Activated naive CD4-positive, alpha-beta T cell treated with anti-CD3 and anti-CD28 coated beads, Interleukin-2, amount 50 U/mL, for 24 hours (primary cell): ENCODE results near the gene MRPL20.
A peak's percentile ranks its signal among the peaks of the same experiment; 100 is the strongest.
"Not testable (repeated sequence)": the region's sequence is repeated elsewhere in the genome, so short reads cannot be mapped to it uniquely, and the experiment has no call there.

Source experiments
- H3K27ac Mint-ChIP-seq: one replicate; pipeline ENCODE4 v1.8.0; 2021; ENCODE audit warnings: mild to moderate bottlenecking, mixed read lengths
- H3K27me3 Mint-ChIP-seq: one replicate; pipeline ENCODE4 v1.8.0; 2021; ENCODE audit warnings: mixed read lengths
- H3K36me3 Mint-ChIP-seq: one replicate; pipeline ENCODE4 v1.8.0; 2021; ENCODE audit warnings: mixed read lengths
- H3K4me1 Mint-ChIP-seq: one replicate; pipeline ENCODE4 v1.8.0; 2021; ENCODE audit warnings: mixed read lengths
- H3K4me3 Mint-ChIP-seq: one replicate; pipeline ENCODE4 v1.8.0; 2021; ENCODE audit warnings: mild to moderate bottlenecking, mixed read lengths
- H3K9me3 Mint-ChIP-seq: one replicate; pipeline ENCODE4 v1.8.0; 2021; ENCODE audit warnings: mixed read lengths

Gene MRPL20

DNA sequence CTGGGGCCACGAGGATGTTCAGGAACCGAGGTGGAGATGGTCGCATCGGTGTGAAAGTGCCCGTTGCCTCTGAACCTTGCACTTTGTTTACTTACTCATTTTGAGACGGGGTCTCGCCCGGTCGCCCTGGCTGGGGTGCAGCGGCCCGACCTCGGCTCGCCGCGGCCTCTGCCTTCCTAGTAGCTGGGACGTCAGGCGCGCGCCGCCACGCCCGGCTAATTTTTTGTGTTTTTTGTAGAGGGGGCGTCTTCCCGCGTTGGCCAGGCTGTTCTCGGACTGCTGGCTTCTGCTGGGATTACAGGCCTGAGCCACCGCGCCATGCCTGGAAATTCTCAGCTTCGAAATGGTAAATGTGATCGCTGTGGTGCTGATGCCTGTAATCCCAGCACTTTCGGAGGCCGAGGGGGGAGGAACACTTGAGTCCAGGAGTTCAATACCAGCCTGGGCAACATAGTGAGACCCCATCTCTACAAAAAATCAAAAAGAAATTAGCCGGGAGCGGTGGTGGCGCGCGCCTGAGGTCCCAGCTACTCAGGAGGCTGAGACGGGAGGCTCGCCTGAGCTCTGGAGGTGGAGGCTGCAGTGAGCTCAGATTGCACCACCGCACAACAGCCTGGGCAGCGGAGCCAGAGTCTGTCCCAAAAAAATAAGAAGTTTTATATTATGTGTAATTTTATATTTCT, 684 bp upstream of the MRPL20 start:
- H3K27me3 Mint-ChIP-seq = no peaks in the 10 kb centered on the region
- H3K36me3 Mint-ChIP-seq = peaks cover 9% of the 10 kb centered on the region
- H3K4me1 Mint-ChIP-seq = peaks cover 40% of the 10 kb centered on the region
- H3K4me3 Mint-ChIP-seq = peak overlapping the region; percentile 89
- no peaks in the 10 kb centered on the region for H3K9me3 Mint-ChIP-seq
- peak overlapping the region; percentile 77 for H3K27ac Mint-ChIP-seq

DNA sequence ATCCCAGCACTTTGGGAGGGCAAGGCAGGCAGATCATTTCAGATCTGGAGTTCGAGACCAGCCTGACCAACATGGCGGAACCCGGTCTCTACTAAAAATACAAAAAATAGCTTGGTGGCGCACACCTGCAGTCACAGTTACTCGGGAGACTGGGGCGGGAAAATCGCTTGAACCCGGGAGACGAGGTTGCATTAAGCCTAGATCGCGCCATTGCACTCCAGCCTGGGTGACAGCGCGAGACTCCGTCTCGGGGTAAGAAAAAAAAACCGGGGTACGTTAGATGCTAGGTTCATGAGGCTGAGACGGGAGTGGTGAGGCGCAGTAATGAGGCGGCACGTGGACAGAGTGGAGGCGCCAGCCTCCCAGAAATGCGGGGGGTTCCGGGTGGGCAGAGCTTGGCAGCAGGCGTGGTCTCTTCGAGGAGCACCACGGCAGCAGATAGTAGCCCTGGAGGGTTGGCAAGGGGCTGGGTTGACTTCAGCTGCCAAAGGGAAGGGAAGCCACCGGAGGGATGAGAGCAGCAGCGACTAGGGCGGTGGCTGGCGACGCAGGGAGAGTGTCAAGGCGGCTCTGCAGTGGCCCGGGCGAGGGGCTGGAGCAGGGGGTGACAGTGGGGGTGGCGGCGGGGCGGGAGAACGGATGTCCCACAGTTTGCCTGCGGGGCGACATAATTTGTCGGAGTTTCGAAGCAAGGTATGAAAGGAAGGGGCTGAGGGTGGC, 832 bp downstream of the MRPL20 start:
- Mint-ChIP-seq H3K4me1 (peaks cover 44% of the 10 kb centered on the region), H3K4me3 (peak overlapping the region; percentile 89), H3K27me3 (no peaks in the 10 kb centered on the region), H3K36me3 (peaks cover 14% of the 10 kb centered on the region), H3K27ac (peak overlapping the region; percentile 92), H3K9me3 (no peaks in the 10 kb centered on the region)

DNA sequence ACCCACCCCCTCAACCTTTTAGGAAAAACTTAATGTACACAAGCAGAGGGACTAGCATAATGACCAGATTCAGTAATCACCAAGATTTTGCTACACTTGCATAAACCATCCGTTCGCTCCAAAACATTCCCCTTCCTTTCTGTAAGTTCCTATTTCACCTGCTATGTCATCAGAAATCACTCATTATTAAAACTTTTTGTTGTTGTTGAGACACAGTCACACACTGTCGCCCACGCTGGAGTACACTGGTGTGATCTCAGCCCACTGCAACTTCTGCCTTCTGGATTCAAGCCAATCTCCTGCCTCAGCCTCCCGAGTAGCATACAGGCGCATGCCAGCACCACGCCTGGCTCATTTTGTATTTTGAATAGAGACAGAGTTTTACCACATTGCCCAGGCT, 3.4 kb downstream of the MRPL20 start:
- peaks cover 40% of the 10 kb centered on the region for H3K4me1 Mint-ChIP-seq
- H3K27me3 Mint-ChIP-seq = no peaks in the 10 kb centered on the region
- H3K9me3 Mint-ChIP-seq = no peaks in the 10 kb centered on the region

DNA sequence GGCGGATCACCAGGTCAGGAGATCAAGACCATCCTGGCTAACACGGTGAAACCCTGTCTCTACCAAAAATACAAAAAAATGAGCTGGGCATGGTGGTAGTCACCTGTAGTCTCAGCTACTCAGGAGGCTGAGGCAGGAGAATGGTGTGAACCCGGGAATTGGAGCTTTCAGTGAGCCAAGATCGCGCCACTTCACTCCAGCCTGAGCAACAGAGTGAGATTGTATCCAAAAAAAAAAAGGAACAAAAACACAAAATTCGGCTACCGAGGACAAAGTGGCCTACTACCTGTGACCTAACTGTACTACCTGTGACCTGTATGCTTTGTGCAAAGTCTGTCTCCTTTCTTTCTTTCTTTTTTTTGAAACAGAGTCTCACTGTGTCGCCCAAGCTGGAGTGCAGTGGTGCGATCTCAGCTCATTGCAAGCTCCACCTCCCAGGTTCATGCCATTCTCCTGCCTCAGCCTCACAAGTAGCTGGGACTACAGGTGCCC, 4.1 kb downstream of the MRPL20 start:
- peaks cover 38% of the 10 kb centered on the region for H3K4me1 Mint-ChIP-seq
- H3K27ac Mint-ChIP-seq = peak overlapping the region; percentile 87
- H3K9me3 Mint-ChIP-seq, H3K27me3 Mint-ChIP-seq: not testable (repeated sequence)
- H3K4me3 Mint-ChIP-seq = peak overlapping the region; percentile 39
- H3K36me3 Mint-ChIP-seq = peaks cover 16% of the 10 kb centered on the region

More for the DNA sequence above, 3.4 kb downstream of the MRPL20 start:
- H3K36me3 Mint-ChIP-seq = peaks cover 17% of the 10 kb centered on the region
- peak overlapping the region; percentile 87 for H3K27ac Mint-ChIP-seq
- peak overlapping the region; percentile 39 for H3K4me3 Mint-ChIP-seq

DNA sequence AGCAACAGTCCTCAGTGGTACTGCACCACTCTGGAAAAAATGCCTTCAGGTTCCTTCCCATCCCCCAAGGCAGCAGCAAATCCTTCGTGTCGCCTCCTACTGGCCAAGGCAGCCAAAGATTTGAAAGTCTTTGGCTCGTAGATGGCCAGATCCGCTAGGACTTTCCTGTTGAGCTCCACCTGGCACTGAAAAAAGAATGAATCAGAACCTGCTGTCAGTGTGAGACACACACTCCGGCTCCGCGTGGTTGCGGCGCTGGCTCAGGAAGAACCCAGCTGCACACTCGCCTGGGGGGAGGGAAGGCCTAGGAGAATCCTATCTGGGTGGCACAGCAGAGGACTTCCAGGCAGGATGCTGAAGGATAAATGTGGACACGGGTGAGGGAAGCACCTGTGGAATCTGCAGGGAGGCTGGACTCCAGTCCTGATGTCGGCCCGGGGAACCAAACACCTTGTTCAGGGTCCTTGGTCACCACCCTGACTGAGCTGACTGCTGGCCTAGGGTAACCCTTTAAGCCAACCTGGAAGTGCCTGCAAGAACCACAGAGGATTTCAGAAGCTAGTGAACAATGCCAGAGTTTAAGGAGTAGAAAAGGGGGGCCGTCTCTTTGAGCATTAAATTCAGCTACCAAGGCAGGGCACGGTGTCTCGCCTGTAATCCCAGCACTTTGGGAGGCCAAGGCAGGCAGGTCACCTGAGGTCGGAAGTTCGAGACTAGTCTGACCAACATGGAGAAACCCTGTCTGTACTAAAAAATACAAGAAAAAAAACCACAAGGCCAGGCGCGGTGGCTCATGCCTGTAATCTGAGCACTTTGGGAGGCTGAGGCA, 4.8 kb downstream of the MRPL20 start:
- no peaks in the 10 kb centered on the region for H3K9me3 Mint-ChIP-seq
- peaks cover 16% of the 10 kb centered on the region for H3K36me3 Mint-ChIP-seq
- H3K4me1 Mint-ChIP-seq = peaks cover 41% of the 10 kb centered on the region
- H3K27ac Mint-ChIP-seq = peak overlapping the region; percentile 74
- H3K4me3 Mint-ChIP-seq = peak overlapping the region; percentile 55
- no peaks in the 10 kb centered on the region for H3K27me3 Mint-ChIP-seq

DNA sequence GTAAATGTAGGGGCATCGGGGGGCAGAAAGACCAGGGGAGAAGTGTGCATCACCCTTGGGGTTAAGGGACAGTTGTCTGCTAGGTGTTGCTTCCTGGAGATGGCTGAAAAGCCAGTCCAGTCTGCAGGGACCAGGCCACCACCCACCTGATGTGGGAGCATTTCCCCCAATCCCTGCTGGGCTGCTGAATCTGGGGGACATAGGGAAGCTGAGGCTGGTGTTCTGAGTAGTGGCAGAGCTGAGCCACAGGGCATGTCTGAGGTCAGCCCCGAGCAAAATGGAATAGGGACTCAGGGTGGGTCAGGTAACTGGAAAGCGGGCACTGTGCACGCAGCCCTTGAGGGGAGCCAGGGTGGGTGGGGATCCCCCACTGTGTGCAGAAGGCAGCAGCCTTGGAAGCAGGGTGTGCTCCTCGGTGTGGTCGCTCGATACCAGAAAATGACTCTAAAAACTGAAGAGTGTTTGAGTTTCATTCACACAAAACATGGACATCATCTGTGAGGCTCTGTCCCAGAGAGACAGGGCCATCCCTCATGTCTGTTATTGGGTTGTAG, 5.6 kb downstream of the MRPL20 start:
- Mint-ChIP-seq H3K27me3 (no peaks in the 10 kb centered on the region), H3K27ac (peak overlapping the region; percentile 74), H3K4me3 (peak overlapping the region; percentile 57), H3K36me3 (peaks cover 16% of the 10 kb centered on the region), H3K9me3 (no peaks in the 10 kb centered on the region), H3K4me1 (peaks cover 41% of the 10 kb centered on the region)

DNA sequence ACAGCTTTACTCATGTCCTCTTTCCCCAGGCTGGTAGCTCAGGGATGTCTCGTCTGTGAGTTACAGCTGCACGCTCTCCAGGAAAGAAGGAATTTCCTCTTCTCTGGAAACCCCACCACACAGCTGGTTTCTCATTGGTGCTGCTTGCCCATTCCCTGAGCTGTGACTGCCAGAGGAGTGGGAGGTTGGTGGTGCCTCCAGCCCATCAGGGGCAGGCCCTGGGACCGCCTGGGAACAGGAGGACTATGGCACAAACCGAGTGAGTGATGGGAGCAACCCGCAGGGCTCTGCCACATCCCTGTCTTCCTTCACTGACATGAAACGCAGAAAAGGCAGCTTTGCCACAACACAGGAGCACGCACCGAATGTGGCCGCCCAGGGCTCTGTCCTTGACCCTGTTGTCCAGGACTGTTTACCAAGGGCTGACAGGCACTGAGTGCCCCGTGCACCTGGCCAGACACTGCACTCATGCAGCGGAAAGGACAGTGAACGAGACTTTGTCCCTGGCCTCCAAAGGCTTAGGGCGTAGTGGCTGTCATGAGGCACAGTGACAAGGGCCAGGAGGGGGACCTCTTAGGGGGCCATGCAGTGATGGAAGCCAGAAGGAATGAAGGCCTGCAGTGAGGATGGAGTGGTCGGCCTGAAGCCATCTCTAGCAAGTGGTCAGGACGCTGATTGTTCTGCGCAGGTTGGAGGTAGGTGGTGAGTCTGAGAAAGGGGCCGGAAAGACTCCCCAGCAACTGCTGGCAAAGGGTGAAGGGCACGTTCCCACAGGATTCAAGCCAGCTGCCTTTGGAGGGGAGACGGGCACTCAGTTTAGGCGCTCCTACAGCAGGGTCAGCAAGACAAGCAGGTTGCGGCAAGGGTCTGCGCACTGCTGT, 6.3 kb downstream of the MRPL20 start:
- no peaks in the 10 kb centered on the region for H3K9me3 Mint-ChIP-seq
- H3K27me3 Mint-ChIP-seq = no peaks in the 10 kb centered on the region
- peaks cover 16% of the 10 kb centered on the region for H3K36me3 Mint-ChIP-seq
- peak overlapping the region; percentile 90 for H3K27ac Mint-ChIP-seq
- H3K4me3 Mint-ChIP-seq = peak overlapping the region; percentile 92
- peaks cover 40% of the 10 kb centered on the region for H3K4me1 Mint-ChIP-seq

DNA sequence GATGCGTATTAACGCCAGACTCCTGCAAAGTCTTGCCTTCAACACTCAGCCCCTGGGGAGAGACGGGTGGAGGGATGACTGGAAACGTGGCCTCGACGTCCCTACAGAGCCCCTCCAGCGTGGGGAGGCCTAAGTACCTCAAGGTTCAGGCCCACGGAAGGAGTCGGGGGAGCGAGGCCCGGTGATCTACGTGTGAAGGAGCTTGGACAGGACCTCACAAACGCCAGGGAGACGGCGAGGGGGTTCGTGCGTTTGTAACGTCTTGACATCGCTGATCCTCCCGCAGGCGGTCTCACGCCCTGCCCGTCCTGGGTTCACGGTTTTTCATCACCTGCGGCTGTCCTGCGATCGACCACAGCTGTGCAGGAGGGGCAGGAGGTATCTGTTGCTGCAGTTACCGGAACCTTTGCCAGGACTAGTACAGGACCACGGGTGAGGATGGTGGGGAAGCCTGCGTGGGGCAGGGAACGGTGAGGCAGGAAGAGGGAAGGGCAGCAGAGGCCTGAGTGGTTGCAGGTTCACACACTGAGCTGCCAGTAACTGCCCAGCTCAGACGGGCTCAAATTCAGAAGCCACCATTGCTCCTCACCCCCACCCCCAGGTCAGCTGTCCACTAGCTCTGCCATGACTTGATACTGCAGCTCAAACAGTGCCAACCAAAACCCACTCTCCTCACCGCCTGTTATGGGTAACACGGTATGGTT, 7.1 kb downstream of the MRPL20 start:
- peaks cover 18% of the 10 kb centered on the region for H3K36me3 Mint-ChIP-seq
- H3K4me1 Mint-ChIP-seq = peaks cover 42% of the 10 kb centered on the region
- peak overlapping the region; percentile 92 for H3K4me3 Mint-ChIP-seq
- peak overlapping the region; percentile 90 for H3K27ac Mint-ChIP-seq
- no peaks in the 10 kb centered on the region for H3K9me3 Mint-ChIP-seq
- H3K27me3 Mint-ChIP-seq = no peaks in the 10 kb centered on the region

DNA sequence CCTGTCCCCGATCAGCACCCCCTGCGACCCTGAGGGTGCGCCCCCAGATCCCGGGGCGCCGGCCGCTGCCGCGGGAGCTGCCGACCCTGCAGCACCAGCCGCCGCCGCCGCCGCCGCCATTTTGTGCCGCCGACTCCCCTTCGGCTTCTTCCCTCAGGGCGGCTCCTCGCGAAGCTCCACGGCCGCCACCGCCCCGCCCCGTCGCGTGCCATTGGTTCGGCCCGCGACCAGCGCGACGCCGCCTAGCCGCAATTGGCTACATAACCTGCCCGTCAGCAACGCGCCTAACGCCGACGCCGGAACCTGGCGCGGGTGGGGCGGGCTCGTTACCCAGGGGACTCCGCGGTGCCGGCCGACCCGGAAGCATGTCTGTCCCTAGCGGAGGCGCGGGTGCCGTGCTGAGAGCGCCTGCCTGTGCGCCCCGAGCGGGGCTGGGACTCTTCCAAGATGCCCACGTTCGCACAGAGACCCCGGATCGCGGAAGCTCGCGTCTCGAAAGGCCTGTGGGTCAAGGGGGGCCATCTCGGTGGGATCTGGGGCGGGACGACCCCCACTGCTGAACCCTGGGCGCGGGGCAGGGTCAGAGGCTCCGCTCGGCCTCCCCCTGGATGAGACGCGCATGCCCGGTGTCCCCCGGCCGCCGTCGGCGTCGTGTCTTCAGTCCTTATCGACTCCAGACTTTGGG, 7.8 kb downstream of the MRPL20 start, which contains the start of gene CCNL2:
Gene CCNL2, minus strand, starts transcription at position 149 of the 685 bp plus-strand sequence. Its CDS starts 29 bp downstream, at position 120.
- peaks cover 45% of the 10 kb centered on the region for H3K4me1 Mint-ChIP-seq
- H3K4me3 Mint-ChIP-seq = peak within 1 kb of the TSS; percentile 97
- peaks cover 18% of the 10 kb centered on the region for H3K36me3 Mint-ChIP-seq
- H3K27me3 Mint-ChIP-seq = no peaks in the 10 kb centered on the region
- H3K9me3 Mint-ChIP-seq = no peaks in the 10 kb centered on the region
- peak within 1 kb of the TSS; percentile 85 for H3K27ac Mint-ChIP-seq

DNA sequence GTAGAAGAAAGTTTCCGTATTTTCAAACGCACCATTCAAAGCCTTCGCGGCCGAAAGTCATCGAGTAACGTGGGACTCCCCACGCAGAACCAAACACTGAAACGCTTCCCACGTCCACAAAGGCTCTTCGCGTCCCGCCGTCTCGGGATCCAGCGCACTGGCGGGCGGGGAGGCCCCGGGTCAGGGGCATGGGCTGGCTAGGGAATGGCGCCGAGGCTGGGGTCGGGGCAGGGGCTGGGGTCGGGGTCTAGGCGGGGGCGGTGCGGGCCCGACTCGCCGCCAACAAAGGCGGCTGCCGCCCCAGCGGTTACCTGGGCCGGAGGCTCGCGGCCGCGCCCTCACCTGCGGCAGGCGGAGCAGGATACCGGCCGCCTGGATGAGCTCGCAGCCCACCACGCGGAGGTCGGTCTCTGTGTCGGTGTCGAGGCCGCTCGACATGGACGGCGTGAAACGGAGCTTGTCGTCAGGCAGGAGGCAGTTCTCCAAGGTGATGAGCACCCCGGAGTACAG, 8.4 kb downstream of the MRPL20 start:
- H3K9me3 Mint-ChIP-seq = no peaks in the 10 kb centered on the region
- H3K36me3 Mint-ChIP-seq = peaks cover 18% of the 10 kb centered on the region
- no peaks in the 10 kb centered on the region for H3K27me3 Mint-ChIP-seq
- peak overlapping the region; percentile 85 for H3K27ac Mint-ChIP-seq
- H3K4me3 Mint-ChIP-seq = peak overlapping the region; percentile 97
- H3K4me1 Mint-ChIP-seq = peaks cover 43% of the 10 kb centered on the region

DNA sequence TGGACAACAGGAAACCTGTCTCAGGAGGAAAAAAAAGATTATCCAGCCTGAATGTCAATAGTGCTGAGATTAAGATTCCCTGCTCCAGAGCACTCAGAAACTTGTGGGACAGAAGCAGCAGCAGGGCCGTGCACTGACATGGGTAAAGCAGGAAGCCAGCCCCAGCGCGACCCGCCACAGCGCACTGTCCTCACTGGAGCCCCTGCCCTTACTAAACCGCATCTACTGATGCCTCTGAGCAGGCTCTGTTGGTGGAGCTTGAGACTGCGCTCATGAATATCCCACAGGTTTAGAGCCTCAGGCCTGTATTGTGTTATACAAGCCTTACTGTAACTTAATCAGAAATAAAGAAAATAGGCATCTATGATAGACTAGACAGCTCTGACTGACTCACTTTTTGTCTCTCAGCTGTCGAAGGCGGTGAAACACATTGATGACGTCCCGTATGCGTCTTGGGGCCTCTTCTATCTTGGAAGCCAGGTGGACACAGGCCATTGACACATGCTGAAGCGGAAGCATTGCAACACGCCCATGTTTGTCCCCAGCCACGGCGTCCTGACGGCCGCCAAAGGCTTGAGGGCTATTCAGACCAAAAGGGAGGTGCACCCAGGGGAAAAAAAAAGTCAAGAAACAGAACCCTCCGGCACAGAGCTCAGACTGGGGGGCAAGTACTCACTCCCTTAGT, 9.1 kb downstream of the MRPL20 start:
- peaks cover 18% of the 10 kb centered on the region for H3K36me3 Mint-ChIP-seq
- no peaks in the 10 kb centered on the region for H3K9me3 Mint-ChIP-seq
- H3K4me3 Mint-ChIP-seq = peak overlapping the region; percentile 97
- H3K4me1 Mint-ChIP-seq = peaks cover 38% of the 10 kb centered on the region
- H3K27me3 Mint-ChIP-seq = no peaks in the 10 kb centered on the region
- peak overlapping the region; percentile 85 for H3K27ac Mint-ChIP-seq

DNA sequence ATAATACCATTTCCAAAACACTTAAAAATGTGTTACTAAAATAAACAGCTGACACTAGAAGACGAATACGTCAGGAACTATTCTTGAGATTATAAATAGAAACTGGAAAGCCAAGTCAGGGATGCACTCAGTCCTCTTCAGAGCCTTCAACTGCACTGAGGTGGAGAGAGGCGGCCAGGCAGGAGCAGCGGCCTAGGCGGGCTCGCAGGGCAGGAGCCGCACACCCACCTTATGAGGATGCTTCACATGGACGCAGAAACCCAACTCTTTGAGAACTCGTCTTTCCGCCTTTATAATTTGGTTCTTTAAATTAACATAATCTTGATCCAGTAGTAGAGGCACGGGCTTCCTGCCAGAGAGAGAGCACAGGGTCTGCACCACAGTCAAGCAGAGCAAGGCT, 11.9 kb downstream of the MRPL20 start:
- H3K4me1 Mint-ChIP-seq = peaks cover 25% of the 10 kb centered on the region
- no peaks in the 10 kb centered on the region for H3K27me3 Mint-ChIP-seq
- H3K27ac Mint-ChIP-seq = peak overlapping the region; percentile 52
- H3K9me3 Mint-ChIP-seq = no peaks in the 10 kb centered on the region
- peak overlapping the region; percentile 36 for H3K4me3 Mint-ChIP-seq
- H3K36me3 Mint-ChIP-seq = peaks cover 18% of the 10 kb centered on the region

DNA sequence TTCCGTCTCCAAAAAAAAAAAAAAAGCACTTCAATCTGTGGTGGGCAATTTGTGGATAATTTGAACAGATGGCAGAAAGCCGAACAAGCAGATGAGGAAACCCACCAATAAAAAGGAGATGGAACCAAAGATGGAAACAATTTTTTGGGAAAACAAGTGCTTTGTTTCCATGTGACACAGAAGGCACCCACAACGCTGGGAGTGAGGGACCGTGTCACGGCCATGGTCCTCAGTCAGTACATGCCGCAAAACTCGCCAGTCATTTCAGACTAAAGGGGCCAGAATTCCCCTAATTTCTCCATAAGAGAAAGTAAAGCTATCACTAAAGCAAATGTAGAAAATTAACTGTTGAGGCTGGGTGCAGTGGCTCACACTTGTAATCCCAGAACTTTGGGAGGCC, 13.0 kb downstream of the MRPL20 start:
- H3K27me3 Mint-ChIP-seq = no peaks in the 10 kb centered on the region
- H3K27ac Mint-ChIP-seq = no peak overlapping the region
- no peaks in the 10 kb centered on the region for H3K9me3 Mint-ChIP-seq
- peaks cover 16% of the 10 kb centered on the region for H3K36me3 Mint-ChIP-seq
- H3K4me1 Mint-ChIP-seq = peaks cover 25% of the 10 kb centered on the region
- H3K4me3 Mint-ChIP-seq = no peak overlapping the region
